HTERT RPE-1 (cell line): ENCODE results near the gene LRIG3.
"Not testable (repeated sequence)": the region's sequence is repeated elsewhere in the genome, so short reads cannot be mapped to it uniquely, and the experiment has no call there.

ENCODE experiments used
- in situ Hi-C: fragments of 300-500 bp; cut with MboI; formaldehyde crosslinking; loops from 4 replicates; pipeline ENCODE4 v1.14.3; 2020; ENCODE audit warnings: low sequenced_read_pairs

LRIG3 gene

GRCh38 chr12:58907391-58907790, 12.9 kb downstream of the LRIG3 start:
- in situ Hi-C loops, result no loop called here

DNA sequence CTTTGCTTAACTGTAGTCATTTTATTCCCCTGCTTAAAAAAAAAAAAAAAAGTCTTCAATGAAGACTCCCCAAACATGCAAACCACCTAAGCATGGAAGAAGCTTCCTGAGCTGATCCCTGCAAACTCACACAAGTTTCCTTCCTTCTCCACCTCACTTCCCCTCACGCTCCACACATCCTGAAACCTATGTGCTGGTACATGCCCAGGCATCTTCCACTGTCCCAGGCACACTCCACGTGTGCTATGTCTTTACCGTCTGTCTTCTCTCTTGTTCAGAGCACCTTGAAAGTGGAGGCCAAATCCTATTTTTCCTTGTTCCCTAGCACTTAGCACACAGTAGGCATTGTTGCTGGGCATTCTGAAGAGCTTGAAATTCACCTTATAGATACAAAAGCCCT, 13.4 kb downstream of the LRIG3 start:
- in situ Hi-C loops, result no loop called here

DNA sequence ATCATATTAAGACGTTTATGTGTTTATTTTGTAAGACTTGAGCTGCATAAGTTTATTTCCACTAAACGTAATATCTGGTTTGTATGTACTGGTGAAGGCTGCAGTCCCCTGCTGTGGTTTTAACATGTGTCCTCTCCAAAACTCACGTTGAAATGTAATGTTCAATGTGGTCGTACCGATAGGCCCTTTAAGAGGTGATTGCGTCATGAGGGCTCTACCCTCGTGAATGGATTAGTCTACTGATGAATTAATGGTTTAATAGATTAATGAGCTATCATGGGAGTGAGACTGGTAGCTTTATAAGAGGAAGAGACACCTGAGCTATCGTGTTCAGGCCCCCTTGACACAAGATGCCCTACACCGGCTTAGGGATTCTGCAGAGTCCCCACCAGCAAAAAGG, 14.9 kb downstream of the LRIG3 start:
- in situ Hi-C loops, result no loop called here

GRCh38 chr12:58902726-58903125, 17.6 kb downstream of the LRIG3 start:
- in situ Hi-C loops, result not testable (repeated sequence)

GRCh38 chr12:58901664-58902063, 18.6 kb downstream of the LRIG3 start:
- in situ Hi-C loops, result no loop called here

DNA sequence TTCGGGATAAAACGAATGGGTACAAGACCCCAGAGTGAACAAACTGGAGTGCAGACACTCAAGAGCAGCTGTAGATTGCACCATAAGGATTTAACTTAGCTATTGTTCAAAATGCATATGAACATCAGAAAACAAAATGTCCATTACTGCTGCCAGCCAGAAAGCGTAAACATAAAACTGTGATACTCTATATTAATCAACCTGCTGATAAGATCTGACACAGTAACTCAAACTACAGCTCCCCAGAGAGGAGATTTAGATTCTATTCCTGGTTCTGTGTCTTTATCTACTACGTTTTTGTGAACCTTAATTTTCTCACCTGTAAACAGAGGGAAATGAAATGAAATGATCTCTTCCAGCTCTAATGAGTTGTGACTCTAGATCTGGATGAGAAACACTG, 22.3 kb downstream of the LRIG3 start:
- in situ Hi-C loops, result no loop called here

DNA sequence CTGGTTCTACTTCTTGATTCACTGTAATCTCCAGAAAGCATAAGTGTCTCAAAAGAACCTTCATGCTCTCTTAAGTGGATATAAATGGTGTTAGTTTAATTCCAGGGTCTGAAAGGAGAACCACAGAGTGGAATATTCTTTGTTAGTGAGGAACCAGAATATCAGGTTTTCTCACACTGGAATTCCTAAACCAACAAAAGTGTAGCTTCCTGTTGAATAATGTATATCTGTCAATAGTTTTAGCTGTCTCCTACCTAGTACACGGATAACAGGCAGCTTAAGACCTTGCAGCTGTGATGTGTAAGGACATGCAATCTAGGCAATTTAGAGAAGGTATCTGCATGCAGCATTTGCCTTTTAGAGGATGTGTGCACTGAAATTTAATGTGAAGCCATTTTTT, 24.0 kb downstream of the LRIG3 start:
- in situ Hi-C loops, result no loop called here

DNA sequence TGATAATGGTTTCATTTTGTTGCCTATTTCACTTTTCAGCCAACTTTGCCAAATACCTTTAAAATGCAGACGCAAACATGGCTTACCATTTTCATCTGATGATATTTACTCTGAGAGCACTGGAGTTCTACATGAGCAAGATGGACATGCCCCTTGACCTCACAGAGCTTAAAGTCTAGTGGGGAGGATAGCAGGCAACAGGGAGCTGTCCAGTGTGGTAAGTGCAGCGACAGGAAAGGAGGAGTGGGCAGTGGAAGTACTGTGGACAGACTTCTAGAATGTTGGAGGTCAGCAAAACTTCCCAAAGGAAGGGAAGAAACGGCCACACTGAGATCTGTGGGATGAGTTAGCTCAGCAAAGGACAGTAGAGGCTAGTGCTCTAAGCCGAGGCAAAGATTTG, 25.3 kb downstream of the LRIG3 start:
- in situ Hi-C loops, result no loop called here

DNA sequence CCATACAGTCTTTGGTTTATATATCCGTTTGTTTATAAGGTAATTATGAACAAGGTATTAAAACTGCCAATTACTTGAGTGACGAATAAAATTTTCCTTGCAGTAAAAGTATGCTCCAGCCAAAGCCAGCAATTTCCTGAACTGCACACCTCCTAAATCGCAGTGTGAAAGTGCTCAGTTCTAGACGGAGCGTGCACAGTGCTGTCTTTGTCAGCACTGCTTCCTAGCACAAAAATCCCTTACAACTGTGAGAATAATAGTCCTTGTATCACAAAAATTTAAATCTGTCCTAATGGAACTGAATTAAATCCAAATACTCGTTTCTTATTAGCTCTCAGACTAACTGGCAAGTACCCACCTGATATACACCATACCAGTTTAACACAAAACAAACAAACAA, 26.3 kb downstream of the LRIG3 start:
- in situ Hi-C loops, result no loop called here

- in situ Hi-C loops, result no loop called here
Observed at GRCh38 chr12:58893495-58893894, 26.8 kb downstream of the LRIG3 start.

- in situ Hi-C loops, result no loop called here
Observed at GRCh38 chr12:58889557-58889956, 30.7 kb downstream of the LRIG3 start.

GRCh38 chr12:58888131-58888783, 32.0 kb downstream of the LRIG3 start:
- in situ Hi-C loops, result no loop called here

DNA sequence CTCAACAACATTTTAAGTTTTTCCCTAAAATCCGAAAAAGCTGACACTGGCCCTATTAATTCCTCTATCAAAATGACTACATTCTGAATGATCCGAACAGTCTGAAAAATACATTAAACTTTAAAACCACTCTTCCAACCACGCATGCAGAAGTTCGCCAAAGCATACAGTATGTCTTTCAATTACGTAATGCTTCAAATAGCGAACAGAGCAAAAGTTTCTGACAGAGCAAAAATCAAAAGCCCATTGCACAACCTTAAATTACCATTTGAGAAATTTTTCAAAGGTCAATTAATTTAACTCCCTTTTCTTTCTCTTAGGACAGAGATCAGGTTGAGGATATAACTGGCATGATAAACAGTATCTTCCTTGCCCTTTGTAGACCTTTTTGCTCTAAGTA, 33.2 kb downstream of the LRIG3 start:
- in situ Hi-C loops, result no loop called here

GRCh38 chr12:58886474-58886873, 33.8 kb downstream of the LRIG3 start:
- in situ Hi-C loops, result no loop called here

- in situ Hi-C loops, result no loop called here
Observed at GRCh38 chr12:58884916-58885315, 35.4 kb downstream of the LRIG3 start.

- in situ Hi-C loops, result no loop called here
Observed at GRCh38 chr12:58883576-58884334, 36.5 kb downstream of the LRIG3 start.

DNA sequence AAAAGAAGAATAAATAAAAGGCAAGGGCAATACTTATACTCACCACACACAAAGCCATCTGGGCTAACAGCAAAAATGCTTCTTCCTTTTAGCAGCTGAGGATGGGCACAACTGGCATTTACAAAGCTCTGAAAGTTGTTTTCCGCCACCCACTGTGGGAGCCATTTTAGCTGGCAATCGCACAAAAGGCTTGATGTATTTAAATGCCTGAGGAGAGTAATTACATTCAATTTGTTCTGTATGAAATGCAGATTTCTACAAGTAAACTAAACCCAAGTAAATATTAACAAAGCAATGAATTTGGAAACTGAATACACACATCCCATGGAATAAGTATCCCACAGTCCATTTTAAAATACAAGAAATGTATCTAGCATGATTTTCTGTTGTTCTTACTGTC, 37.5 kb downstream of the LRIG3 start:
- in situ Hi-C loops, result no loop called here

DNA sequence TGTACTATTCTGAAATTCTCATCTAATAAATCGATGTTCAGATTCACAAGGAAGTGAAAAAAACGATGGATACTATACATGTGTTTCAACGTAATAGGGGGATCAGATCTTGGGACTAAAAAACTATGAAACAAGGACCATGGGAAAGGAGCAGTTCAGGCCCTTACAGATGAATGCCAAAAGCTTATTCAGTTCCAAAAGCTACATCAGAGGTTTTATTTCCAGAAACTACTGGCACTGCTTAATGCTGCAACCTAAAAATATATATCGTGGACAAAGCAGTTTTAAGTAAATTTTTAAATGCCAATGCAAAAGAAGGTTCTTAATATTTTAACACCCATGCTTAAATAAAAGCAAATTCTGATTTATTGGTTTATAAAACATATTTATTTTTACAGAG, 38.5 kb downstream of the LRIG3 start:
- in situ Hi-C loops, result no loop called here

DNA sequence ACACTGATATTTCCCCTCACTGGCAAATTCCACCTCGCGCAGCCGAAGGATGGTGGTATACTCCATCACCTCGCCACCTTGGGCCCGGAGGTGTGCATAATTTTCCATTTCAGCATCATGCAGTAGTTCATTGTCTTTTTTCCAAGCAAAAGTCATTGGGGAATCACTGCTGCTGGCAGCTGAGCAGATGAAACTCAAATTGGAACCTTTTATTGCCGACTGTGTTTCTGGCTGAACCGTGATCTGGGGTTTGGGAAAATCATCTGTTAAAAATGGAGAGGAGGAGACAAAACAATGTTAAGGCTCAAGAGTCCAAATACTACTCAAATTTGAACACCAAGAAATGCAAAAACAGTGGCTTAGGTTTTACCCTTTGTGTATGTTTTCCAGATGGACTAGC, 39.7 kb downstream of the LRIG3 start:
- in situ Hi-C loops, result no loop called here

DNA sequence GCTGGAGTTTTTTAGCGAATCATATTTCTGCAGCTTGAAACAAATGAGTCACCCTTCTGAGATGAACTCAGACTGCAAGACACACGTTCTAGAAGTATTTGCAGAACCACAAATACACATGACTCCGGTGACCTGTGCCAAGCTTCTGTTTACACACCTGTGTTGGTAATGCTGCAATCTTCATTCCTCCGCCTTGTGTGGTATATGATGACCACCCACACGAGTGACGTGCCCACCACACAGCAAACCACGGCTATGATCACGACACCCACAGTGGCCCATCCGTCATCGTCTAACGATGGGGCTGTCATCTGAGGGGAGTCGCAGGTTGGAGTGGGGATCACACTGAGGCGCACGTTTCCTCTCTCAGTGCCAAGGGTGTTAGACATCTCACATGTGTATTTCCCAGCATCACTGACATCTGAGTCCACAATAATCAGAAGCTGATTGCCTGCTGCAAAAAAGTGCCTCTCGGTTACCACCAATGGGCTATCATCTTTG, 43.0 kb downstream of the LRIG3 start:
- in situ Hi-C loops, result no loop called here

- in situ Hi-C loops, result no loop called here
Observed at GRCh38 chr12:58873496-58873895, 46.8 kb downstream of the LRIG3 start.

DNA sequence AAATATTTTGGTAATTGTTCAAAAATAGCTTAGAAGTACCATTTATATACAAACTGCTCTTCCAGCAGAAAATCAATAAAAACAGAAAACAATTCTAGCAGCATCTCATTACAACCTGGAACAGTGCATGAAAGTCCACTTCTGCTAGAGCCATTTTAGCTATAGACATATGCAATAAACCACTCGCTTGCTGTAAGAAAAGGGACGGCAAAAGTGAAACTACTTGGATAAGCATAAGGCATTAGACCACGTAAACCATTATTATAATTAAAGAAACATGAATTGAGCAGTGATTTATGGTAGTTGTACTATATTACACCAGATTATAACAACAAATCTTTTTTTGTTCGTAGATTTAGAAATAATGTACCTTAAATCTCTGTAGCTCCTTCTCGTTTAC, 48.7 kb downstream of the LRIG3 start:
- in situ Hi-C loops, result no loop called here

DNA sequence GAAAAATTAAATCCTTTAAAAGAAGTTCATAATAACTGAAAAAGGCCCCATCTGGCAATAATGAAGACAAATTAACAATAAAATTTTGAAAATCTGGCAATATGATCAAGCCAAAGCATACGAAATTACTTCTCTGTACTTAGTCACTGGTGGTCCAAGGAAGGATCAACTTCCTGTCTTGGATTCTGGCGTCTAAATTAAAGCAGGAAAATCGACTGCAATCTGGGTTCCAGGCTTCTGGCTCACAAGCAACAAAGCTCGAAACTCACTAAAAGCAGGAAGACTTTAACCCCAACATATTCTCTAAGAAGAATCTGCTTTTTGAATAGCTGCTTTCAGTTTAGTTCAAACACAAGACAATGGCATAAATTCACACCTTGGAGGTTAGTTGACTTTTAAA, 49.7 kb downstream of the LRIG3 start:
- in situ Hi-C loops, result no loop called here
